Naive thymus-derived CD4-positive, alpha-beta T cell (primary cell): Measurements from ENCODE around the gene MGLL. TPM values are rescaled to one million over a fixed set of nuclear protein-coding genes. Genes with fewer than 3 reads are reported as not detected.

Experiments
- ATAC-seq: fragments of 150-1000 bp; cut with Tn5 transposase; 2 replicates; pipeline ENCODE4 v1.10.0; 2021; ENCODE audit warnings: mild to moderate bottlenecking, moderate library complexity
- CTCF ChIA-PET: fragments of 350-600 bp; sonication (Branson Sonifier 250); formaldehyde crosslinking; loops from one replicate; lab custom pipeline; 2021; ENCODE audit warnings: antibody characterized with exemption; lab: Charles Lee
- POLR2A ChIA-PET: fragments of 350-600 bp; sonication (Branson Sonifier 250); formaldehyde crosslinking; loops from one replicate; lab custom pipeline; 2021; ENCODE audit warnings: antibody characterized with exemption, inconsistent platforms; lab: Charles Lee
- DNase-seq, 9 donors: peaks; one replicate each; pipeline versions ENCODE4 v3.0.0 to v3.0.0-alpha.2; 2020 to 2022; ENCODE audit warnings: mixed read lengths in 1 of 9
- H3K27ac ChIP-seq: one replicate; pipeline ENCODE4 v1.7.0; 2013; ENCODE audit warnings: mild to moderate bottlenecking, low read depth, low read length, moderate library complexity
- H3K27me3 ChIP-seq, 2 donors: one replicate each; pipeline ENCODE4 v1.7.0; 2013; ENCODE audit warnings: low read length in 2 of 2, mild to moderate bottlenecking in 2 of 2, moderate library complexity in 2 of 2; ENCODE audit not compliant: control insufficient read depth in 2 of 2, insufficient read depth in 2 of 2
- H3K36me3 ChIP-seq, 3 experiments: 1 replicate in 2 of 3; 2 replicates in 1 of 3; pipeline ENCODE4 v1.7.0; 2013; ENCODE audit warnings: low read length in 3 of 3, mild to moderate bottlenecking in 3 of 3, moderate library complexity in 1 of 3; ENCODE audit not compliant: insufficient read depth in 3 of 3, control insufficient read depth in 2 of 3
- H3K4me1 ChIP-seq, 2 donors: one replicate each; pipeline ENCODE4 v1.7.0; 2013; ENCODE audit warnings: low read length in 2 of 2, mild to moderate bottlenecking in 2 of 2, moderate library complexity in 1 of 2; ENCODE audit not compliant: control insufficient read depth in 2 of 2, insufficient read depth in 2 of 2
- H3K4me3 ChIP-seq: 2 replicates; pipeline ENCODE4 v1.7.0; 2013; ENCODE audit warnings: mild to moderate bottlenecking, low read length
- H3K9me3 ChIP-seq, 3 experiments: 1 replicate in 2 of 3; 2 replicates in 1 of 3; pipeline ENCODE4 v1.7.0; 2013; ENCODE audit warnings: low read length in 3 of 3; ENCODE audit not compliant: control insufficient read depth in 2 of 3
- H3K27ac Mint-ChIP-seq, 9 donors: one replicate each; pipeline ENCODE4 v1.8.0; 2020 to 2022; ENCODE audit warnings: mixed read lengths in 9 of 9, mild to moderate bottlenecking in 8 of 9, moderate library complexity in 5 of 9, inconsistent platforms in 2 of 9
- H3K27me3 Mint-ChIP-seq, 5 donors: one replicate each; pipeline ENCODE4 v1.8.0; 2021 to 2022; ENCODE audit warnings: mixed read lengths in 5 of 5, mild to moderate bottlenecking in 1 of 5
- H3K36me3 Mint-ChIP-seq, 5 donors: one replicate each; pipeline ENCODE4 v1.8.0; 2020 to 2022; ENCODE audit warnings: mixed read lengths in 5 of 5, mild to moderate bottlenecking in 3 of 5, inconsistent platforms in 1 of 5
- H3K4me1 Mint-ChIP-seq, 7 donors: one replicate each; pipeline ENCODE4 v1.8.0; 2020 to 2022; ENCODE audit warnings: mixed read lengths in 7 of 7, mild to moderate bottlenecking in 3 of 7, inconsistent platforms in 1 of 7
- H3K4me3 Mint-ChIP-seq, 10 donors: one replicate each; pipeline ENCODE4 v1.8.0; 2020 to 2022; ENCODE audit warnings: mild to moderate bottlenecking in 10 of 10, mixed read lengths in 10 of 10, moderate library complexity in 6 of 10, inconsistent platforms in 2 of 10
- H3K9me3 Mint-ChIP-seq, 11 donors: one replicate each; pipeline ENCODE4 v1.8.0; 2020 to 2022; ENCODE audit warnings: mixed read lengths in 11 of 11, mild to moderate bottlenecking in 4 of 11, inconsistent platforms in 1 of 11, moderate library complexity in 1 of 11
- intact Hi-C, 2 donors: fragments of 100-400 bp; cut with micrococcal nuclease; formaldehyde crosslinking; loops; one replicate each; pipeline ENCODE4 v1.15.1; 2023
- polyA plus RNA-seq, 2 donors: library from polyadenylated mRNA; unstranded; fragments of 300-500 nt; fragmentation: Illumina TruSeq; gene quantifications; one replicate each; pipeline ENCODE4 v1.2.3, GENCODE V29; 2021
- total RNA-seq, 6 experiments: library from RNA in 5 of 6; stranded (reverse) in 5 of 6; gene quantifications; 1 replicate in 5 of 6; 2 replicates in 1 of 6; pipeline ENCODE4 v1.2.3 and lab custom pipeline; 2021 to 2026

The MGLL gene
- total and polyA plus RNA-seq, 7 experiments from 2014 or later: 1.0 to 6.0 (median 2.1) TPM; not detected in 2

- Mint-ChIP-seq H3K27me3 (peaks cover 15 to 22% (median 18%) of the 10 kb centered on the region in 5 donors), H3K4me1 (peaks cover 0 to 8% (median 4%) of the 10 kb centered on the region in 7 donors), H3K4me3 (no peak overlapping the region), H3K9me3 (no peaks in the 10 kb centered on the region), H3K36me3 (no peaks in the 10 kb centered on the region), H3K27ac (no peak overlapping the region)
- Histone ChIP-seq H3K4me3 (no peak overlapping the region), H3K36me3 (no peaks in the 10 kb centered on the region), H3K27ac (no peak overlapping the region), H3K4me1 (no peaks in the 10 kb centered on the region), H3K27me3 (no peaks in the 10 kb centered on the region), H3K9me3 (no peaks in the 10 kb centered on the region)
- ChIA-PET POLR2A (no interaction called here), CTCF (no interaction called here)
- intact Hi-C loops: no loop called here
- DNase-seq: no peak
- ATAC-seq: no peak
Observed at GRCh38 chr3:127789051-127789450, 33.3 kb downstream of the MGLL start.

DNA sequence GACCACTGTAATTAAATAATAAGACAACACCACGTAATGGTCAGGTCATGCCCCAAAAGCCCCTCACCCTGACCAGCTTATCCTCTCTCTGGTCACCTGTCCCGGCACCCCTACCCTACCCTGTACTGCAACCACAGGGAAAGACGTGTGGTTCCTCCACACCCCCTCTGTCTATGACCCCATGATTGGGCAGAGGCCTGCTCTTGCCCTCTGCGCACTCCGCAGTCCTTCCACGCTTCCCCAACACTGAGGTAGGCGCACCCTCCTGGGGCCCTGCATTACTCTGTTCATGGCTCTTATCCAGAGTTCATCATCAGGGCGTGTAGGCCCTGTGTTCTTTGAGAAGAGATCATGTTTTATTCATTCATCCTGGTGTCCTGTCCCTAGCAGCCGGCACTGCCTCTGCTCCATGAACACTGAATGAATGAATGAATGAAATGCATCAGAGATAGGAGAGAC, 33.8 kb downstream of the MGLL start:
- Mint-ChIP-seq H3K4me1 (peaks cover 0 to 8% (median 4%) of the 10 kb centered on the region in 7 donors), H3K9me3 (no peaks in the 10 kb centered on the region), H3K27ac (no peak overlapping the region), H3K4me3 (no peak overlapping the region), H3K27me3 (peaks cover 15 to 22% (median 18%) of the 10 kb centered on the region in 5 donors), H3K36me3 (no peaks in the 10 kb centered on the region)
- intact Hi-C loops: no loop called here
- H3K4me3 ChIP-seq: no peak overlapping the region
- H3K36me3 ChIP-seq: no peaks in the 10 kb centered on the region
- CTCF ChIA-PET: no interaction called here
- H3K27ac ChIP-seq: no peak overlapping the region
- no peaks in the 10 kb centered on the region for H3K9me3 ChIP-seq
- POLR2A ChIA-PET: no interaction called here
- no peaks in the 10 kb centered on the region for H3K4me1 ChIP-seq
- ATAC-seq (no peak), DNase-seq (no peak)
- H3K27me3 ChIP-seq: no peaks in the 10 kb centered on the region

- Mint-ChIP-seq H3K4me1 (peaks cover 0 to 8% (median 4%) of the 10 kb centered on the region in 7 donors), H3K27me3 (peaks cover 15 to 22% (median 17%) of the 10 kb centered on the region in 5 donors), H3K36me3 (no peaks in the 10 kb centered on the region), H3K4me3 (no peak overlapping the region), H3K9me3 (no peaks in the 10 kb centered on the region), H3K27ac (no peak overlapping the region)
- no peak for ATAC-seq
- Histone ChIP-seq H3K9me3 (no peaks in the 10 kb centered on the region), H3K4me3 (no peak overlapping the region), H3K27ac (no peak overlapping the region), H3K36me3 (no peaks in the 10 kb centered on the region), H3K27me3 (no peaks in the 10 kb centered on the region), H3K4me1 (no peaks in the 10 kb centered on the region)
- ChIA-PET CTCF (no interaction called here), POLR2A (no interaction called here)
- intact Hi-C loops: no loop called here
- no peak for DNase-seq
Observed at GRCh38 chr3:127787571-127788365, 34.5 kb downstream of the MGLL start.

- peaks cover 0 to 8% (median 4%) of the 10 kb centered on the region in 7 donors for H3K4me1 Mint-ChIP-seq
- H3K27ac Mint-ChIP-seq: no peak overlapping the region
- DNase-seq: no peak
- peaks cover 12 to 22% (median 15%) of the 10 kb centered on the region in 5 donors for H3K27me3 Mint-ChIP-seq
- no peaks in the 10 kb centered on the region for H3K9me3 ChIP-seq
- no peaks in the 10 kb centered on the region for H3K36me3 ChIP-seq
- no peaks in the 10 kb centered on the region for H3K27me3 ChIP-seq
- H3K36me3 Mint-ChIP-seq: no peaks in the 10 kb centered on the region
- no peak for ATAC-seq
- no peaks in the 10 kb centered on the region for H3K9me3 Mint-ChIP-seq
- no peak overlapping the region for H3K4me3 Mint-ChIP-seq
- H3K27ac ChIP-seq: no peak overlapping the region
- intact Hi-C loops: no loop called here
- POLR2A ChIA-PET: no interaction called here
- H3K4me3 ChIP-seq: no peak overlapping the region
- no peaks in the 10 kb centered on the region for H3K4me1 ChIP-seq
- CTCF ChIA-PET: no interaction called here
Observed at GRCh38 chr3:127787071-127787490, 35.2 kb downstream of the MGLL start.

DNA sequence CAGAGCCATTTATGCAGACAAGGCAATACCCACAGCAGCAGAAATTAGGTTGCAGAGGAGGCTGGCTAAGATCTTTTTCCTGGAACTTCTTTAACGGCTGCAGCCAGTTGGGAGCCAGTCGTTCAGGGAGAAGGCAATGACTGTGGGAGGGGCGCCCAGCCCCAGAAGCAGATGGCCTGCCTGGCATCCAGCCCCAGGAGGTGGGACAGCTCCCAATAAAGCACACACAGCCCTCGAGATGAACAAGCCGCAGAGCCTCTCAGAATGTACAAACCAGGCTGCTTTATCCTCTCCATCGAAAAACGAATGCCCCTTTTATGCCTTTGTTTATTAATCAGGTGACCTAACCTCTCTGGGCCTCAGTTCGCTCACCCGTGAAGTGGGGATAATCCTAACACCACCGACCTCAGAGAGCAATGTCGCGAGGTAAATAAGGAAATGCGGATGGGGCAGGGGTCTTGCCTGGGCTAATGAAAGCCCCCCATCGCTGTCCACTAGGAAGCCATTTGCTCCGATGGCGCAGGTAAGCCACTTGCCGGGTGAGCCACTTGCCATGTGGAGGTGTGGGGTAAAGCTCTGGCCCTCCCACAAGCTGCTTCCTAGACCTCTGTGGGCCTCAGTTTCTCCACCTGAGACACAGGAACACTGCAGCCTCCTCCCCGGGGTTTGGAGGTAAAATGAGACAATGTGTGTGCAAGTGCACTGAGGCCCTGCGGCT, 35.8 kb downstream of the MGLL start:
- H3K36me3 ChIP-seq: no peaks in the 10 kb centered on the region
- CTCF ChIA-PET: no interaction called here
- no peaks in the 10 kb centered on the region for H3K27me3 ChIP-seq
- no peaks in the 10 kb centered on the region for H3K9me3 ChIP-seq
- H3K4me3 ChIP-seq: no peak overlapping the region
- no peak overlapping the region for H3K27ac ChIP-seq
- ATAC-seq: no peak
- POLR2A ChIA-PET: no interaction called here
- Mint-ChIP-seq H3K4me1 (peaks cover 0 to 7% (median 4%) of the 10 kb centered on the region in 7 donors), H3K27ac (no peak overlapping the region), H3K4me3 (no peak overlapping the region), H3K27me3 (peaks cover 9 to 22% (median 11%) of the 10 kb centered on the region in 5 donors), H3K36me3 (no peaks in the 10 kb centered on the region), H3K9me3 (no peaks in the 10 kb centered on the region)
- no peaks in the 10 kb centered on the region for H3K4me1 ChIP-seq
- no peak for DNase-seq
- intact Hi-C loops: no loop called here

DNA sequence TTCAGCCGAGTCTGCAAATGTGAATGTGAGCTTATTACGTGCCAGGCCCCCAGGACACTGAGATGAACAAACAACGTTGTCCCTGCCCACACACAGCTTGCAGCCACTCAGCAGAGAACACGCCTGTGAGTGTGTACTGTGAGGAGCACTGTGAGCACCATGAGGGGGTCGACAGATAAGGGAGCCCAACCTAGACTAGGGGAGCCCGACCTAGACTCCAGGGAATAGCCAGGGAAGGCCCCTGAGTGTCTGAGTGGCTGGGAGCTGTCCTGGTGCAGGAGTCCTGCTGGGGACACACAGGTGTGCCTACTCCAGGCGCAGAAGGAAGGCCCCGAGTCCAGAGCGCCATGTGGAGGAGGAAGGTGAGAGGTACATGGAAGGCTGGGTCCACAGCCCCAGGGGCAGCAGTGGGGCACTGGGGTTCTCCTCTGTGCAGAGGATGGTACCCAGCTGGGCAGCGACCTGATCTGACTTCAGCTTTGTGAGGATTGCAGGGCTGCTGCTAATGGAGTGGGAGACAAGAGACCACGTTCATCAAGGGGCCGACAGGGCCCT, 36.5 kb downstream of the MGLL start:
- Mint-ChIP-seq H3K27ac (no peak overlapping the region), H3K4me1 (peaks cover 0 to under 1% (median 0%) of the 10 kb centered on the region in 7 donors), H3K9me3 (no peaks in the 10 kb centered on the region), H3K4me3 (no peak overlapping the region), H3K27me3 (peaks cover 4 to 21% (median 5%) of the 10 kb centered on the region in 5 donors), H3K36me3 (no peaks in the 10 kb centered on the region)
- ChIA-PET POLR2A (no interaction called here), CTCF (no interaction called here)
- ATAC-seq (no peak), DNase-seq (no peak)
- intact Hi-C loops: no loop called here
- Histone ChIP-seq H3K27ac (no peak overlapping the region), H3K27me3 (no peaks in the 10 kb centered on the region), H3K4me1 (no peaks in the 10 kb centered on the region), H3K36me3 (no peaks in the 10 kb centered on the region), H3K4me3 (no peak overlapping the region), H3K9me3 (no peaks in the 10 kb centered on the region)
